HFF-Myc (cell line): Measurements from ENCODE around the gene POLR2L.

Experiments used
- DNase-seq: peaks from one replicate; pipeline ENCODE4 v3.0.0-alpha.2; 2011; ENCODE audit warnings: low read depth; ENCODE audit errors: extremely low read depth
- H3K4me3 ChIP-seq: replicated peaks from 2 replicates; pipeline ENCODE4 v1.5.1; 2011; ENCODE audit warnings: low read depth, mild to moderate bottlenecking, control low read depth, low read length
- TF ChIP-seq, protein P1 (sequence below): IDR thresholded peaks from 2 replicates; pipeline ENCODE4 v1.5.1; 2012; ENCODE audit warnings: mild to moderate bottlenecking, low read depth, low read length, control low read depth; ENCODE audit errors: missing control alignments

Gene POLR2L

GRCh38 chr11:829176-829846 is 13.0 kb downstream of the POLR2L start:
- TF ChIP-seq, protein P1, sequence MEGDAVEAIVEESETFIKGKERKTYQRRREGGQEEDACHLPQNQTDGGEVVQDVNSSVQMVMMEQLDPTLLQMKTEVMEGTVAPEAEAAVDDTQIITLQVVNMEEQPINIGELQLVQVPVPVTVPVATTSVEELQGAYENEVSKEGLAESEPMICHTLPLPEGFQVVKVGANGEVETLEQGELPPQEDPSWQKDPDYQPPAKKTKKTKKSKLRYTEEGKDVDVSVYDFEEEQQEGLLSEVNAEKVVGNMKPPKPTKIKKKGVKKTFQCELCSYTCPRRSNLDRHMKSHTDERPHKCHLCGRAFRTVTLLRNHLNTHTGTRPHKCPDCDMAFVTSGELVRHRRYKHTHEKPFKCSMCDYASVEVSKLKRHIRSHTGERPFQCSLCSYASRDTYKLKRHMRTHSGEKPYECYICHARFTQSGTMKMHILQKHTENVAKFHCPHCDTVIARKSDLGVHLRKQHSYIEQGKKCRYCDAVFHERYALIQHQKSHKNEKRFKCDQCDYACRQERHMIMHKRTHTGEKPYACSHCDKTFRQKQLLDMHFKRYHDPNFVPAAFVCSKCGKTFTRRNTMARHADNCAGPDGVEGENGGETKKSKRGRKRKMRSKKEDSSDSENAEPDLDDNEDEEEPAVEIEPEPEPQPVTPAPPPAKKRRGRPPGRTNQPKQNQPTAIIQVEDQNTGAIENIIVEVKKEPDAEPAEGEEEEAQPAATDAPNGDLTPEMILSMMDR = no peak
- peak overlapping the region; percentile 19 for H3K4me3 ChIP-seq
- DNase-seq = no peak

- DNase-seq = no peak
- TF ChIP-seq, protein P1 = no peak
- no peak overlapping the region for H3K4me3 ChIP-seq
These were observed 13.7 kb downstream of the POLR2L start for GRCh38 chr11:828506-829175.

GRCh38 chr11:827897-828192 is 14.5 kb downstream of the POLR2L start, which contains the start of gene CRACR2B:
Gene CRACR2B (plus strand): TSS chr11:827919. CDS start chr11:828608, 689 bp downstream.
- 0 out of 2 replicates have a peak within 1 kb of the TSS, but pooled peaks have one; percentile 7 for H3K4me3 ChIP-seq
- TF ChIP-seq, protein P1 = no peak
- DNase-seq = no peak

- DNase-seq = no peak
- TF ChIP-seq, protein P1 = no peak
- 0 out of 2 replicates have a peak overlapping the region, but pooled peaks have one; percentile 7 for H3K4me3 ChIP-seq
These were observed 15.0 kb downstream of the POLR2L start for GRCh38 chr11:827146-827896.

GRCh38 chr11:826836-827145 is 15.5 kb downstream of the POLR2L start:
- no peak for DNase-seq
- TF ChIP-seq, protein P1 = no peak
- H3K4me3 ChIP-seq = 0 out of 2 replicates have a peak overlapping the region, but pooled peaks have one; percentile 7

- TF ChIP-seq, protein P1 = no peak
- H3K4me3 ChIP-seq = no peak overlapping the region
- no peak for DNase-seq
These were observed 16.1 kb downstream of the POLR2L start for GRCh38 chr11:826227-826621.
